ENCODE measurements around the gene PTPRD.

Gene PTPRD

GRCh38 chr9:9963841-9964240 lies 649.0 kb downstream of the PTPRD start:
- CTCF ChIA-PET = interaction anchor here (0.9 kb wide), 1 partner anchor 21 kb away, joined by 3 read pairs; no protein-coding TSS in a partner anchor
- no peaks in the 10 kb centered on the region for H3K4me1 ChIP-seq (ENCODE audit: control insufficient read depth, insufficient read depth, low read length)

GRCh38 chr9:9961934-9962333 lies 650.9 kb downstream of the PTPRD start:
- no peak for TF ChIP-seq ZFHX2 (tag by site-specific recombination; conservative IDR thresholded peaks at IDR 0.05)
- no peak for TF ChIP-seq ZNF837 (tag by site-specific recombination; IDR thresholded peaks at IDR 0.05)
- TF ChIP-seq SCRT1 (tag by site-specific recombination; IDR thresholded peaks at IDR 0.05; ENCODE audit: borderline replicate concordance) = no peak
- no peak for TF ChIP-seq ZNF747 (tag by site-specific recombination; IDR thresholded peaks at IDR 0.05)
- no peak for TF ChIP-seq GFI1B (tag by site-specific recombination; IDR thresholded peaks at IDR 0.05)
- TF ChIP-seq ZNF148 (tag by site-specific recombination; IDR thresholded peaks at IDR 0.05; ENCODE audit: borderline replicate concordance) = no peak
- no peak for TF ChIP-seq ZNF394 (tag by site-specific recombination; IDR thresholded peaks at IDR 0.05; ENCODE audit: borderline replicate concordance)
- no peak for TF ChIP-seq ZNF16 (tag by site-specific recombination; IDR thresholded peaks at IDR 0.05; ENCODE audit: low read depth)
- no peak for TF ChIP-seq ZNF366 (tag by site-specific recombination; conservative IDR thresholded peaks at IDR 0.05)
- TF ChIP-seq ZNF501 (tag by site-specific recombination; IDR thresholded peaks at IDR 0.05) = no peak
- no peak for TF ChIP-seq ZNF423 (tag by site-specific recombination; IDR thresholded peaks at IDR 0.05)
- TF ChIP-seq, protein P1, sequence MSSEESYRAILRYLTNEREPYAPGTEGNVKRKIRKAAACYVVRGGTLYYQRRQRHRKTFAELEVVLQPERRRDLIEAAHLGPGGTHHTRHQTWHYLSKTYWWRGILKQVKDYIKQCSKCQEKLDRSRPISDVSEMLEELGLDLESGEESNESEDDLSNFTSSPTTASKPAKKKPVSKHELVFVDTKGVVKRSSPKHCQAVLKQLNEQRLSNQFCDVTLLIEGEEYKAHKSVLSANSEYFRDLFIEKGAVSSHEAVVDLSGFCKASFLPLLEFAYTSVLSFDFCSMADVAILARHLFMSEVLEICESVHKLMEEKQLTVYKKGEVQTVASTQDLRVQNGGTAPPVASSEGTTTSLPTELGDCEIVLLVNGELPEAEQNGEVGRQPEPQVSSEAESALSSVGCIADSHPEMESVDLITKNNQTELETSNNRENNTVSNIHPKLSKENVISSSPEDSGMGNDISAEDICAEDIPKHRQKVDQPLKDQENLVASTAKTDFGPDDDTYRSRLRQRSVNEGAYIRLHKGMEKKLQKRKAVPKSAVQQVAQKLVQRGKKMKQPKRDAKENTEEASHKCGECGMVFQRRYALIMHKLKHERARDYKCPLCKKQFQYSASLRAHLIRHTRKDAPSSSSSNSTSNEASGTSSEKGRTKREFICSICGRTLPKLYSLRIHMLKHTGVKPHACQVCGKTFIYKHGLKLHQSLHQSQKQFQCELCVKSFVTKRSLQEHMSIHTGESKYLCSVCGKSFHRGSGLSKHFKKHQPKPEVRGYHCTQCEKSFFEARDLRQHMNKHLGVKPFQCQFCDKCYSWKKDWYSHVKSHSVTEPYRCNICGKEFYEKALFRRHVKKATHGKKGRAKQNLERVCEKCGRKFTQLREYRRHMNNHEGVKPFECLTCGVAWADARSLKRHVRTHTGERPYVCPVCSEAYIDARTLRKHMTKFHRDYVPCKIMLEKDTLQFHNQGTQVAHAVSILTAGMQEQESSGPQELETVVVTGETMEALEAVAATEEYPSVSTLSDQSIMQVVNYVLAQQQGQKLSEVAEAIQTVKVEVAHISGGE (tag by site-specific recombination; conservative IDR thresholded peaks at IDR 0.05; ENCODE audit: low read depth) = no peak
- Histone ChIP-seq H3K4me3 (ENCODE audit: low read depth, low read length) (no peak overlapping the region), H3K9me3 (ENCODE audit: control insufficient read depth, insufficient read depth, low read depth, low read length) (no peaks in the 10 kb centered on the region), H3K27ac (ENCODE audit: extremely low read depth, low read depth, low read length) (no peak overlapping the region), H3K36me3 (ENCODE audit: control insufficient read depth in 2 of 2, insufficient read depth in 1 of 2, low read length in 2 of 2) (no peaks in the 10 kb centered on the region), H3K4me1 (ENCODE audit: control insufficient read depth, insufficient read depth, low read length) (no peaks in the 10 kb centered on the region)
- CTCF ChIA-PET = no interaction called here
- POLR2A ChIA-PET = no interaction called here

More at GRCh38 chr9:9963841-9964240, 649.0 kb downstream of the PTPRD start:
- POLR2A ChIA-PET = no interaction called here
- no peaks in the 10 kb centered on the region for H3K36me3 ChIP-seq (ENCODE audit: control insufficient read depth in 2 of 2, insufficient read depth in 1 of 2, low read length in 2 of 2)
- TF ChIP-seq ZNF830 (tag by site-specific recombination; IDR thresholded peaks at IDR 0.05; ENCODE audit: low read depth) = no peak
- H3K4me3 ChIP-seq (ENCODE audit: low read depth, low read length) = no peak overlapping the region
- H3K27ac ChIP-seq (ENCODE audit: extremely low read depth, low read depth, low read length) = no peak overlapping the region
- H3K9me3 ChIP-seq (ENCODE audit: control insufficient read depth, insufficient read depth, low read depth, low read length) = no peaks in the 10 kb centered on the region

- Histone ChIP-seq H3K4me3 (ENCODE audit: low read depth, low read length) (no peak overlapping the region), H3K4me1 (ENCODE audit: control insufficient read depth, insufficient read depth, low read length) (no peaks in the 10 kb centered on the region), H3K36me3 (ENCODE audit: control insufficient read depth in 2 of 2, insufficient read depth in 1 of 2, low read length in 2 of 2) (no peaks in the 10 kb centered on the region), H3K9me3 (ENCODE audit: control insufficient read depth, insufficient read depth, low read depth, low read length) (no peaks in the 10 kb centered on the region), H3K27ac (ENCODE audit: extremely low read depth, low read depth, low read length) (no peak overlapping the region)
- ChIA-PET POLR2A (no interaction called here), CTCF (interaction anchor here (1.5 kb wide), 1 partner anchor 10 kb away, joined by 5 read pairs; no protein-coding TSS in a partner anchor)
- no peak for TF ChIP-seq MEIS1 (CRISPR knock-in tag; IDR thresholded peaks at IDR 0.05; ENCODE audit: borderline replicate concordance)
- no peak for TF ChIP-seq ZNF114 (tag by site-specific recombination; IDR thresholded peaks at IDR 0.05)
- no peak for TF ChIP-seq CTCF (tag by site-specific recombination; IDR thresholded peaks at IDR 0.05)
- TF ChIP-seq ZNF146 (tag by site-specific recombination; IDR thresholded peaks at IDR 0.05) = no peak
- TF ChIP-seq, protein P2, sequence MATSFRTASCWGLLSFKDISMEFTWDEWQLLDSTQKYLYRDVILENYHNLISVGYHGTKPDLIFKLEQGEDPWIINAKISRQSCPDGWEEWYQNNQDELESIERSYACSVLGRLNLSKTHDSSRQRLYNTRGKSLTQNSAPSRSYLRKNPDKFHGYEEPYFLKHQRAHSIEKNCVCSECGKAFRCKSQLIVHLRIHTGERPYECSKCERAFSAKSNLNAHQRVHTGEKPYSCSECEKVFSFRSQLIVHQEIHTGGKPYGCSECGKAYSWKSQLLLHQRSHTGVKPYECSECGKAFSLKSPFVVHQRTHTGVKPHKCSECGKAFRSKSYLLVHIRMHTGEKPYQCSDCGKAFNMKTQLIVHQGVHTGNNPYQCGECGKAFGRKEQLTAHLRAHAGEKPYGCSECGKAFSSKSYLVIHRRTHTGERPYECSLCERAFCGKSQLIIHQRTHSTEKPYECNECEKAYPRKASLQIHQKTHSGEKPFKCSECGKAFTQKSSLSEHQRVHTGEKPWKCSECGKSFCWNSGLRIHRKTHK (tag by site-specific recombination; IDR thresholded peaks at IDR 0.05) = no peak
- TF ChIP-seq ZNF777 (tag by site-specific recombination; IDR thresholded peaks at IDR 0.05; ENCODE audit: borderline replicate concordance) = no peak
- TF ChIP-seq ZBTB7A (tag by site-specific recombination; IDR thresholded peaks at IDR 0.05; ENCODE audit: low read depth) = no peak
- TF ChIP-seq INSM2 (tag by site-specific recombination; IDR thresholded peaks at IDR 0.05) = no peak
- TF ChIP-seq ZFP3 (tag by site-specific recombination; IDR thresholded peaks at IDR 0.05; ENCODE audit: low read depth) = no peak
Observed at GRCh38 chr9:9961487-9961886, 651.3 kb downstream of the PTPRD start.
